GM12878 (cell line): Measurements from ENCODE around the gene ATXN2.

Experiments used
- EP300 ChIP-seq, 2 experiments: fragments of 150-350 bp in 1 of 2; IDR thresholded peaks; 2 replicates each; pipeline ENCODE4 v1.6.1; 2011 to 2012; ENCODE audit warnings: low read depth in 2 of 2, low read length in 2 of 2, borderline replicate concordance in 1 of 2, improper control_type of control experiment in 1 of 2, inconsistent platforms in 1 of 2; ENCODE audit not compliant: control insufficient read depth in 1 of 2
- RUNX3 ChIP-seq: IDR thresholded peaks from 2 replicates; pipeline ENCODE4 v1.6.1; 2012; ENCODE audit warnings: low read length, inconsistent platforms

- TF ChIP-seq RUNX3: peak; percentile 97
- peak; percentile 47 to 60; a peak in 3 of 4 replicates for TF ChIP-seq EP300 (IDR thresholded peaks at IDR 0.05; ENCODE audit: borderline replicate concordance in 1 of 2, control insufficient read depth in 1 of 2, low read depth in 2 of 2, low read length in 2 of 2)
Measured at GRCh38 chr12:111434680-111435338, 164.3 kb downstream of the ATXN2 start.
